Hematopoietic multipotent progenitor cell treated with erythropoietin and hydrocortisone succinate and interleukin-3 and kit ligand, for 17 days (in vitro differentiated cells): ENCODE data around the gene DCLK3.
A peak's percentile ranks its signal among the peaks of the same experiment; 100 is the strongest.

Experiments
- DNase-seq: peaks from one replicate; pipeline ENCODE4 v3.0.0-alpha.2; 2015; ENCODE audit warnings: low spot score

Gene DCLK3, protein sequence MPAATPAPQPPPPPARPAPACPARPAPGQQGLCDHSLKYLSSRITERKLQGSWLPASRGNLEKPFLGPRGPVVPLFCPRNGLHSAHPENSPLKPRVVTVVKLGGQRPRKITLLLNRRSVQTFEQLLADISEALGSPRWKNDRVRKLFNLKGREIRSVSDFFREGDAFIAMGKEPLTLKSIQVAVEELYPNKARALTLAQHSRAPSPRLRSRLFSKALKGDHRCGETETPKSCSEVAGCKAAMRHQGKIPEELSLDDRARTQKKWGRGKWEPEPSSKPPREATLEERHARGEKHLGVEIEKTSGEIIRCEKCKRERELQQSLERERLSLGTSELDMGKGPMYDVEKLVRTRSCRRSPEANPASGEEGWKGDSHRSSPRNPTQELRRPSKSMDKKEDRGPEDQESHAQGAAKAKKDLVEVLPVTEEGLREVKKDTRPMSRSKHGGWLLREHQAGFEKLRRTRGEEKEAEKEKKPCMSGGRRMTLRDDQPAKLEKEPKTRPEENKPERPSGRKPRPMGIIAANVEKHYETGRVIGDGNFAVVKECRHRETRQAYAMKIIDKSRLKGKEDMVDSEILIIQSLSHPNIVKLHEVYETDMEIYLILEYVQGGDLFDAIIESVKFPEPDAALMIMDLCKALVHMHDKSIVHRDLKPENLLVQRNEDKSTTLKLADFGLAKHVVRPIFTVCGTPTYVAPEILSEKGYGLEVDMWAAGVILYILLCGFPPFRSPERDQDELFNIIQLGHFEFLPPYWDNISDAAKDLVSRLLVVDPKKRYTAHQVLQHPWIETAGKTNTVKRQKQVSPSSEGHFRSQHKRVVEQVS

DNA sequence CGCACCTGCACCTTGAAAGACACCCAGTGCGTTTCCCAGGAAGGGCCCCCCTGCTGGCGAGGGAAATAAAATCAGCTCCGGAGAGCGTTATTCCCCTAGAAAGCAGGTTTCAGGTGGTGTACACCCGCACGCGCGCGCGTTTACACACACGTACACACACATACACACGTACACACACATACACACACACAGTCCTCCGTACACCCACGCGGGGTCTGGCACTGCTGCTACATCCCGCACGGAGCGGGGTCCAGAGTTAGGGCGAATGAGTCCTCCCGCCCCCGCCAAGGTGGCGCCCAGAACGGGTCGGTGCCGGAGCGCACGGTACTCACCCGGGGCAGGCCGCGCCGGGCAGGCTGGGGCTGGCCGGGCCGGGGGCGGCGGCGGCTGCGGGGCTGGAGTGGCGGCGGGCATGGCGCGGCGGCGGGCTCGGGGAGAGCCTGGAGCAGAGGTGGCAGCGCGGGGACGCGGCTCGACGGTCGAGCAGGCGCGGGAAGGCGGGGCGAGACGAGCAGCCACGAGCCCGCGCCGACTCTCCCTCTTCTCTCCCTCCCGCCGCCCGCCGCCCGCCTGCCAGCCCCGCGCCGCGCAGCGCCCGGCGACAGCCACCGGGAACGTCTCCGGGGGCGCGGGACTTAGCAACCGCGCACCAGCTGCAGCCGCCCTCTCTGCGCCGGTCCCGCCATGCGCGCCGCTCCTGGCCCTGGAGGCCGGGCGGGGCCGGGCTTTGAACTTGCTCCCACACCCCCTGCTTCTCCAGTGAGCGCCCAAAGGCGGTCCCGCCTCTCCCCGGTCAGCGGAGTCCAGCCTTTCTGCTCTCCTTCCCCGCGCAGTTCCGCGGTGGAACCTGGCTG is at the start of gene DCLK3:
Gene DCLK3 (minus strand): TSS at position 704 of the 854 bp plus-strand sequence. CDS start 290 bp downstream, at position 414.
- no peak for DNase-seq

DNA sequence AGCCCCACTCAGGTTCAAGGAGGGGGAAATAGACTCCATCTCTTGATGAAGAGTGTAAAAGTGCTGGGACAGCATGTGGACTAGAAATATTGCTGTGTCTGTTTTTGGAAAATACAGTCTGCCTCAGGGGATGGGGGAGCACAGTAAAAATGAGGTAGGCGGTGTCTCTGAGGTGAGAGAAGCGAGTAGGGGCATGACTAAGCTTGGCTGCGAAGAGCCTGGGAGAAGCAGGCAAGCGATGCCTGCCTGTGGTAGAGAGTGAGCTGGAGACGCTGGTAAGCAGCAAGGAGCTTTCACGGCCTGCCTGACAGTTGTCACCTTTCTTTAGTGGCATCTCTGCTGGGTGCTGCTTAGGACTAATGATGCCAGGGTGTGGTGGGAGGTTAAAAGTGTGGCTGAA is 49.0 kb upstream of the DCLK3 start:
- DNase-seq = no peak

DNA sequence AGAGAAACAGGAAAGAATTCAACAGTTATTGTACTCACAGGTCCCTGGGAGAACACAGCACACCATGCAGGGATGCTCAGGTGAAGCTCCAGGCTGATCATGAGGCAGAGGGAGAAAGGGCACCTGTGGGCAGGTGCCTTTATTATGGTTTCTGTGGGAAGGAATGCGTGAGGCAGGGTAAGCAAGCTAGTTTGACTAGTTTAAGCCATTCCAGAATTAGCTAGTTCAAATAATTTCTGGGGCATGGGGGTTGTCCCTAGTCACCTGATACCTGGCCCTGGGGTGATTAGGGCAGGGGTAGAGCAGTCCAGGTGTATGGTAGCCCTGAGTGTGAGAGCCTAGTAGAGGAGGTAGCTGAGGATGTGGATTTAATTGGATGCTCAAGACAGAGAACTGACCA is 47.9 kb upstream of the DCLK3 start:
- no peak for DNase-seq

DNA sequence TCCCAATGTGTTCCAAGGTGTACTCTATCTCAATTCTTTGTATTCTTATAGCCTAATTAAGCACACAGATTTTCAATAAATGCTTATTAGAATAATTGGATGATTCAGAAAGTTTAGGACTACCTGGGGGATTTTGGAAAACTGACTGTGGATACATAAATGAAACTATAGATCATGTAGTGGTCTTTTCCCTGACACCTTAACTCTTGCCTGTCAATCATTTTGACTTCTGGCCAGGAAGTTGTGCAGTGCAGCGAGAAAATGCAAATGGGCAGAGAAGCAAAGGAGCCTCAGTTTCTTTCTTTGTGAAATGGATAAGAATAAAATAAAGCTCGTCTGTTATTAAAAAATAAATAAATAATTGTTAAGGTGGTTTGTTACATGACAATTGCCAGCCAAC is 47.4 kb upstream of the DCLK3 start:
- DNase-seq = no peak

DNA sequence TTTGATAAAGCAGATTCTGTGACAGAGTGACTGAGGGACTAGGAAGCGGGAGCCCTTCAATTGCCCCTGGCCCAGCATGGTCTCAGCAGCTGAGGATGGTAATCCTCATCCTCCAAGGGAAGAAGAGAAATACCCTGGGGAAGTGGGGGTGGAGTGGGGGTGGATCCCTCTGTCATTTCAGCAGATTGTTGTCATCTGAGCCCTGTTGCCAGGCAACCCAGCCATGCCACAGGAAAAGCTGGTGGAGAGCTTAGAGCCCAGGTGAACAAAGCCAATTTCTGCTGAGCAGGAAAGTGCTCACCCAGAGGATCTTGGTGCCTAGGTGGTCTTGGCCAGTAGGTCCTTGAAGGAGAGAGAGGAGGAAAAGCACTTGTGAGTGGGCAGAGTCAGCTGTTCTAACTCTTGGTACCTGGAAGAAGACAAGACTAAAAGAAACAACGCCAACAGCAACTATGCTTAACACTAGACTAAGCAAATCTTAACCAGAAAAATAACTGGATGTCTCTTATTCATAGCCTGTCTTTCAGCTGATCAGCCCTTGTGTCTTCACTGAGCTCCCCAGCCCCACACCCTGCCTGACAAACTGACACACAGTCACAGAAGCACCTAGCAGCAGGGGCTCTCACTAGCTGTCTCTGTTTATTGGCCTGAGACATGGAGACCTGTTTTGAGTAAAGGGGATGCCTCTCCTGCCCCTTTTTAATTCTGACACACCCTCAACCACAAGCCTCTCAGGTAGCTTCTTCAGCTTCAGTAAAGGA is 40.1 kb upstream of the DCLK3 start:
- DNase-seq = no peak

DNA sequence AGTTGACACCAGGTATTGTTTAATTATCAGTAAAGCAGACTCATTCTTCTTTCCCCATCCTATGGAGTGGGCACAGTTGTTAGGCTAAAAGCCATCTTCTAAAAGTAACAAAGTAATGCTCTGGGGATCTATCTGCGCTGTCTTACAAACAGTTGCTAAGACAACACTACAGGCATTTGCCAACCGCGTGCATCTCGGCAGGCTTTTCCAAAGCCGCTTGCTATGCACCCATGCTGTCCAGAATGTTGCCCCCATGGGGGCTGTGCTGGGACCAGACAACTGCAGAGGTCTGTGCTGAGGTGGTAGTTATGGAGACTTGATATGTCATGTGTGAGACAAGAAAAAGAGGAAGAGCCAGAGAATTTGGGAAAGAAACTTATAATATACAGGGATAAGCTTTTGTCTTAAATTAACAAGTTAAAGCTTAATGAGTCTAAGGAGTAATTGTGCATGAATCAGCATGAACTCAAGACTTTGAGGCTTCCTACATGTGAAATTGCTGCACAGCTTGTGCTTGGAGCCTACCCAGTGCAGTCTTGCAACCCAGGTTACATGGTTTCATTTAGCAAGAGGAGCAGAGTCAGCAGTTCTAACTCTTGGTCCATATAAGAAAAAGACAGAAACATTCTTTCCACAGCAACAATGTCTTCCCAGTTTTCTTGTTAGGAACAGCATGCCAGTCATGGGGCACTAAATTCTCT is 38.9 kb upstream of the DCLK3 start:
- DNase-seq = no peak

DNA sequence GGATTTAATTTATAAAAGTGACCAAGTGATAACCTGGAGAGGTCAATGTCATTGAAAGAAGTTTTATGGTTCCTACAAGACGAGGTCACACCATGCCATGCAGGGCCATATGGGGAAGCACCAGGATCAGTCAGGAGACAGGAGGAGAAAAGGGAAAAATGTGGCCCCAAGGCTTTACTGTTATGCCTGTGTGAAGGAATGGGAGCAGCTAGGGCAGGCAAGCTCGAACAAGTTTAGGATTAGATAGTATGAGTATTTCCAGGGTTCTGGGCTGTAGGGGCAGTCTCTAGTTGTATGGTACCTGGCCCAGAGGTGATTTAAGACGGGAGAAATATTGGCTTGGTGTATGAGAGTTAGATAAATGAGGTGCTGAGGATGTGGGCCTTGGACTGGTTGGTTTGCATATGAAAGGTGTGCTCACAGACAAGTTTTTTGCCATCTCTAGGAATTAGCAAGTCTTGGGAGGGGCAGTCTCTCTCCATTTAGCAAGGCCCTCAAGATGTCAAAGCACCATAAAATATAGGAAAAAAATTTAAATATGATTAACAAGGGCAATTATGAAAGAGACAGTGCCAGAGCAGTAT is 36.3 kb upstream of the DCLK3 start:
- DNase-seq = no peak

DNA sequence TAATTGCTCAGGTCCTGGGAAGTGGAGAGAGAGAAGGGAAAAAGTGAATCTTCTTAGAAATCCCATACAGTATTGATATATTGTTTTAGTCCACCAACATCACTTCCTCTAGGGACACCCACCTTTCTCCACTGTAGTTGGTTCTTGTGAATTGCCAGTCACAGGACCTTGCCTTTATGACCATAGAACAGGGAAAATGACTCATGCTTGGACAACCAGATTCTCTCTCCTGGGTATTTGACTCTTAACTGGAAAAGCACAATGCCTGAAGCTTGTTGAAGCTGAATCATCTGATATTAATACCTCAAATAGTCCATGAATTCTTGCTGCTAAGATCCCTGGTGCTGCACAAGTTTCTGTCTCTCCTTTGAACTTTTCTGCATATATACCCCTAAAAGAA is 32.5 kb upstream of the DCLK3 start:
- DNase-seq = no peak

DNA sequence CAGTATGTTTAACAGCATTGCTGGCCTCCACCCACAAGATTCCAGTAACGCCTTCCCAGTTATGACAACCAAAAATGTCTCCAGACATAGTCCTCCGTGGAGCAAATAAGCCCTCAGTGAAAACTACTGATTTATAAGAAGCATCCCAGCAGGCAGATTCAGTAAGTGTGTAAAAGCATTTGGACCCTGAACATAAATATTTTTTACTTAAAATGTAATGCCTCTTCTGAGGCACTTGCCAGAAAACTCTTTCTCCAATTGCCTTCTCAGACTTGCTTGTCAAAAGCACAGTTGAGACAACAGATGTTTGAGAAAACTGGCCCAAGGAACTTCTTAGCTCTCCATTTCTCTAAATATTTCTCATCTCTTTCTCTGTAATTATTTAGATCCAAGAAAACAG is 31.8 kb upstream of the DCLK3 start:
- DNase-seq = no peak

DNA sequence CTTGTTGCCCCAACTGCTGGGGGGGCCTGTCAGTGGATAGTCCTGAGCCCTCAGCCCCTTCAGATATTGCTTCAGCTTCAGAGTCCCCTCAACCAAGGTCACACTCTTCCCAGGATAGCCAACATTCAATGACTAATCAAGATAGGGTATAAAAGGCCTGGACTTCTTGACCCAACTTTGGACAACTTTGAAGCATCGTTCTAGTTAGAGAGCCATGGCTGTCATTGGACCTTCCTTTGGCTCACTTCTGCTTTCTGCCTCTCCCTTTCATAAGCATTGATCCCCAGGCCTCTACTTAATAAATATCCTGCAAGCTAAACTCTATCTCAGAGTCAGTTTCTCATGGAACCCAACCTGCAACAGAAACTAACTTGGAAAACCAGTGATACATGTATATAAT is 31.3 kb upstream of the DCLK3 start:
- DNase-seq = no peak

DNA sequence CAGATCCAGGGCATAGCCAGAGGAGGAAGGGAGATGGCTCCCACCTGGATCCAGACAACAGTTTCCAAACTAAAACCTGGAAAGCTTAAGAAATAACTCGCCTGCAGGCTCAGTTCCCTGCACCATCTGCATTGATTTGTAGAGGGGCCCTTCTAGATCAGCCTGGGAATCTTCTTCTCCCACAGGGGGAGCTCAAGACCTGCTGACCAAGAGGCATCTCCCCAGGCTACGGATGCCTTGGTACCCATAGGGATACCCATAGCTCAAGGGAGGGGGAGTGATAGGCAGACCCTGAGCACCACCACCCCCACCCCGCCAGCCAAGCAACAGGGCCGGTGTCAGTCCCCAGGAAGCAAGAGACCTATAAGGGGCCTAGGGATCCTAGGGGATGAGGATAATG is 28.0 kb upstream of the DCLK3 start:
- peak; percentile 44 for DNase-seq

DNA sequence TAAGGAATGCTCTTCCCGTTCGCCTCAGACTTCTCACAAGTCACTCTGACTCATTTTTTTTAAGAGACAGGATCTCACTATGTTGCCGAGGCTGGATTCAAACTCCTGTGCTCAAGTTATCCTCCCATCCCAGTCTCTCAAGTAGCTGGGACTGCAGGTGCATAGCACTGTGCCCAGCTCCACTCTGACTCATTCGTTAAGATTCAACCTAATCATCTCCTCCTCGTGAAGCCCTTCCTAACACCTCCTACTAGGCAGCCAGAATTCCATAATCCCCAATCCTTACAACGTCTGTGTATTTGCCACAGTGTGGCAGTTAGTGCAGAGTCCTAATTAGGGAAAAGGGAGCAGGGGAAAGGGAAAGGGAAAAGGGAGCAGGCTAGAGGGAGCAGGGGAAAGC is 26.4 kb upstream of the DCLK3 start:
- no peak for DNase-seq

DNA sequence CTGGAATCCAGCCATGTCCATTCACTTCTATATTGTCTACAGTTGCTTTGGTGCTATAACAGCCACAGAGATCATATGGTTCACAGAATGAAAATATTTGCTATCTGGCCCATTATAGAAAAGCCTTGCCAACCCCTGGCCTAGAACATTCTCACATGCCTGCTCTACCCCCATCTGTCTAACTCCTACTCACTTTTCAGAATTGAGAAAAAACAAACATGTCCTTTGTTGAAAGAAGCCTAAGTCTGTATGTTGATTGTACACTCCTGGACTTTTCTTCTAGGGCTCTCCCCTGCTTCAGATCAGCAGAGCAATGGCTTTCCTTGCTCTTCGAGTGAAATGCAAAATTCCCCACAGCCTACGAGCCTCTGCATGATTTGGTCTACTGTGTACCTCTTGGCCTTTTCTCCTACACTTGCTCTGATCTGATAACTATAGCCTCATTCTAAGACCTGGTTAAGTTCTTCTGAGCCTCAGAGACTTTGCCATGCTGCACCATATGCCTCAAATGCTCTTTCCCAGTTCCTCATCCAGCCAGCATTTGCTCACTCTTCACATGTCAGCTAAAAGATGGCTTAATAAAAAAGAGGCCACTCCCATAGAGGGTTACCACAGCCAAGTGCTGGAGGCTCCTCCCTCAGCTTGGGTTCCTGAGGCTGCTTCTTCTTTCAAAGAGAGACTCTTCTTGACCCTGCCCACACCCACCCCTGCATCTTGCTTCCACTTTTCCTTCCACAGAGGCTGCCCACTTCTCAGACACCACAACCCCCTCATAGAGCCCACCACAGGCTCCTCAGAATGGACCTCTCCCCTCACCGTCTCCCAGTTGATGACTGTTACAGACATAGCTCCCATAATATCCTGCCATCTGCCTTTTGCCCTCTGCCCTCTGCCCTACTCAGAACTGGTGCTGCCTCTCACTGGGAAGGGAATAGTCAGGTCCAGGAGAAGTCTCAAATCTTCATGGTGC is 22.9 kb upstream of the DCLK3 start:
- no peak for DNase-seq

DNA sequence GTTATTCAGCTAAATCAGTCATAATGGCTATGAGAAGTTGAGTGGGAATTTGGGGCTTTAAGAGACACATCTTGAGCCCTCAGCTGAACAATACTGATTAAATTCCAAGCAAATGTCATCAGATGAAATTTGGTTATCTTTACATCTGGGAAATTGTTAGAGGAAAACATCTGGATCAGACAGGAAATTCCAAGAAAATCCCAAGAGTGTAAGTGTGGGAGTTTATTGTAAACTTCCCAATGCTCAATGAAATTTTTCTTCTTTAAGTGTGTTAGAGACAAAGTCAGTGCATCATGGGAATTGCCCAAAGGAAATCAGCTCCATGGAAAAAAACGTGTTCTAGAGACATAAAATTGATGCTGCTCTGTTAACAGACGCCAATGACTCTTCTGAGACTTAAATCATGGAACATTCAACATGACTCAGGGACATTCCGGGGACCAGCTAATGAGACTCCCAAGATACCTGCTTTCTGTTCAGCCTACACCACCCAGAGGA is 19.8 kb upstream of the DCLK3 start:
- DNase-seq = no peak

DNA sequence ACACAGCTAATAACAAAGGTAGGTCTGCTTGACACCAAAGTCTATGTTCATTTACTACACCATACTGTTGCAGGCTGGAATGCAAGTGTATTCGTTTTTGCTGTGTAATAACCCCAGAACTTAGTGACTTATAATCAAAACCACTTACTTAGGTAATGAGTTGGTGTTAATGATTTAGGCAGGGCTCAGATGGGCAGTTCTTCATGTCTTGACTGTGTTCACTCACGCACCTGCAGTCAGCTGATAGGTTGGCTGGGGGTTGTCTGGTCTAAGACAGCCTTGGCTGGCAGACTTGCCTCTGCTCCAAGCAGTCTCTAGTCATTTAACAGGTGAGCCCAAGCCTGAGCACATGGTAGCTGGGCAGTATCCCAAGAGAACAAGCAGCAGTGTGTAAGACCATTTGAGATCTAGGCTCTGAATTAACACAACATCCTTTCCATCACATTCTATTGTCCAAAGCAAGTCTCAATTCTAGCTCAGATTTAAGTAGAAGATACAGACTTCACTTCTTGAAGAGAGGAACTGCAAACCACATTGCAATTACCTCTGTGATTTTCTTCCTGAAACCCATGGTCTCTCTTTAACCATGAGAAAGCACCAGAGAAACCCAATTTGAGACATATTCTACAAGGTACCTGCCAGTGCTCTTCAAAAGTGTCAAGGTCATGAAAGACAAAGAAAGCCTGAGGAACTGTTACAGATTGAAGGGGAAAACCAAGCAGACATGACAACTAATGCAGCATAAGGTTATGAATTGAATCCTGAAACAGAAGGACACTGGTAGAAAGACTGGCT is 13.3 kb upstream of the DCLK3 start:
- DNase-seq = no peak

DNA sequence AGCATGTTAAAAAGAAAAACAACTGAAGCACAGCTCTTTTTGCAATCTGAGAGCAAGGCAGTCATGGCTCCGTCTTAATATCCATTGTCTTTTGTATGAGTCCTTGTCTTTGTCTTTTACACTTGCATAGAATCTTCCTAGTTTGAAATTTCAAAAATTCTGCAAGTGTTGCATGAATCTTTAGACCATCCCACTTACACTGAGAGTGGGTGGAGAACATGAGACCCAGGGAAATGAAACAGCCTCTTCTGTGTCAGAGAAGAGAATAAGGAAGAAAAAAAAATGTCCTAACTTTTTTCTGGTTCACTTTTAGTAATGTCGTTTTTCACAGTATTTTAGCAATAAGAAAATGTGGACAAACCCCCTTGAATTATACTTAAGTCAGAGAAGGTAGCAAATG is 12.1 kb upstream of the DCLK3 start:
- DNase-seq = no peak

DNA sequence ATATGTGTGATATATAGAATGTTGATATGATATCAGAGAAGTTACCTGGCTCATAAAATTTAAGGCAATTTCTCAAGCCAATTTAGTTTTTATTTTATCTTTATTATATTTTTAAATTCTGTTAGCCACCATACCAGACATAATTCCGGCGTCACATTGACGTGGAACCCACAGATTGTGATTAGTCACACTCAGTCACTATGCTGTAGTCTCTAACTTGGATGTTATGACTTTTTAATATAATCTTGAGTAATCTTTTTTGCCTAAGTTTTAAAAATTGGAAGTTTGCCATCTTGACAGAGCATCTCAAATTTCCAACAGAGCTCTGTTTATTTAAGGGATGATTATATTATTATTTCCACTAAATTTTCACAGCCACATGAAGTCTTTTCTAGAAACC is 9.7 kb upstream of the DCLK3 start:
- no peak for DNase-seq

DNA sequence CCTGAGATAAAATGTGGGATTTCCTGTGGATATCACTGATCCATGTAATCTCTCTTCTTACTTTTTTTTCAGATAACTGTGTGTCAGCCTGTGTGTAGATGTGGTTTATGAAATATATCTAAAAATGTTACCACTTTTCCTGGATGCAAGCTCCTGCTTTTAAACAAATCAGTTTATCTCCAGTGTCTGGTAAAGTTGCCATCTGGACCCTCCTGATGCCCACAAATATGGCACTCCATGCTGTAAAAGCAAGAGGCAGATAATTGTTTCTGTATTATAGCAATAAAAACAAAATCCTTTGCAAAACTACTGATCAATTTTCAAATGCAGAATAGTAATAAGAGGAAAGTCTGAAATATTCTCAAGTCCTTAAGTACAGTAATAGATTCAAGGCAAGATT is 7.6 kb upstream of the DCLK3 start:
- DNase-seq = no peak

DNA sequence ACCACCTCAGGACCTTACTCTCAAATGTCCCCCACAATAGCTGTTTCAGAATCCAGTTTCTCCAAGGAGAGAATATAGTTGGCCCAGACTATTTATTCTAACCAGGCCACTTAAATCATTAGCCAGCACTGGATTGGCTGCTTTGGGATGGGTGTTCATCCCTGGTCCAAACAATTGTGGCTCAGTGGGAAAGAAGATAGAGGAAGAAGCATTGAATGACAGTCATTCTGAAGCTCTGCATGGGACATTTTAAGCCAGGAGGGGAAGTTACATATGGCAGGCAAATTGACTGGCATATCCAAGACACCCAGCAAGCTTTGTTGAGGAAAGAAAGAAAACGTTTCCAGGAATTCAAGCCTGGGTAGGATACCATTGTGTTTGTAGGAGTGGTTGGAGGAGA is 5.6 kb upstream of the DCLK3 start:
- DNase-seq = no peak
